ENCODE data around the gene GALNTL6. TPM values are rescaled to one million over a fixed set of nuclear protein-coding genes. Genes with fewer than 3 reads are reported as not detected.

Gene GALNTL6
- total and polyA plus RNA-seq, 9 of the 15 experiments (the other 6 are each of a cell fraction or from before 2014, with no cell fraction given): 0.18 to 0.50 (median 0.29) TPM

GRCh38 chr4:173038192-173038896, 1225.1 kb downstream of the GALNTL6 start:
- no peaks in the 10 kb centered on the region; a peak in 1 of 5 replicates for H3K4me1 ChIP-seq (replicated peaks in 1 of 2; ENCODE audit: control insufficient read depth in 2 of 2, insufficient read depth in 2 of 2, low read length in 2 of 2)
- DNase-seq (ENCODE audit: extremely low read depth in 1 of 4, low spot score in 3 of 4) (no peak), ATAC-seq (peak; percentile 35; the same call in 2 of the 3 replicates), FAIRE-seq (no peak)
- no TSS peak for BruUV-seq (replicated peaks)
- H3K9me1 ChIP-seq (ENCODE audit: control insufficient read depth, insufficient read depth, low read length): no peaks in the 10 kb centered on the region
- H3K9ac ChIP-seq (ENCODE audit: insufficient read depth in 1 of 2, low read depth in 2 of 2, low read length in 2 of 2): 0 out of 4 replicates have a peak overlapping the region, but pooled peaks of 1 of the 2 experiments have one; percentile 49
- no peaks in the 10 kb centered on the region for H3K27me3 ChIP-seq (ENCODE audit: control insufficient read depth in 2 of 2, insufficient read depth in 2 of 2, low read length in 2 of 2)
- H3K4me3 ChIP-seq: no peak overlapping the region
- TF ChIP-seq KLF6 (CRISPR knock-in tag; IDR thresholded peaks at IDR 0.05; ENCODE audit: borderline replicate concordance) (no peak), EZH2 (IDR thresholded peaks at IDR 0.05; ENCODE audit: borderline replicate concordance, low read depth, low read length) (no peak), SMAD2 (IDR thresholded peaks at IDR 0.05; ENCODE audit: low read depth, low read length) (no peak), ZNF764 (CRISPR knock-in tag; IDR thresholded peaks at IDR 0.05; ENCODE audit: low read depth) (no peak), ZNF354B (CRISPR knock-in tag; IDR thresholded peaks at IDR 0.05) (no peak), FOXK2 (conservative IDR thresholded peaks at IDR 0.05 in 1 of 2, IDR thresholded peaks at IDR 0.05 in 1 of 2; ENCODE audit: low read depth in 2 of 2) (0 out of 4 replicates have a peak, but pooled peaks of 1 of the 2 experiments have one; percentile 18), SAP30 (IDR thresholded peaks at IDR 0.05; ENCODE audit: borderline replicate concordance, insufficient read depth, low read depth, low read length, poor library complexity, severe bottlenecking) (no peak)
- H3K4me2 ChIP-seq (ENCODE audit: insufficient read depth, low read length): no peak overlapping the region
- 19% methylated on average over 6 of the region's 6 CpGs for WGBS (ENCODE audit: insufficient coverage, low coverage, missing lambda C conversion rate)
- no peaks in the 10 kb centered on the region for H3K79me2 ChIP-seq (ENCODE audit: control insufficient read depth, insufficient read depth, low read length)
- peak overlapping the region; percentile 74 for H2AFZ ChIP-seq (ENCODE audit: low read depth, low read length)
- POLR2A ChIA-PET: interaction anchor here (0.5 to 1.1 kb wide), 7 partner anchors 11 to 1128 kb away, joined by 3 to 6 read pairs (median 3); partner anchors contain the start of gene HMGB2
- H3K36me3 ChIP-seq (ENCODE audit: control insufficient read depth, insufficient read depth, low read length): no peaks in the 10 kb centered on the region
- H3K27ac ChIP-seq (ENCODE audit: extremely low read depth, low read depth, low read length): no peak overlapping the region
- CTCF ChIA-PET (ENCODE audit: low intra/inter-chr PET ratio): no interaction called here
- H3K9me3 ChIP-seq (replicated peaks; ENCODE audit: control insufficient read depth, insufficient read depth, low read depth, low read length): no peaks in the 10 kb centered on the region
- in situ Hi-C loops (cut with MboI) (no loop called here), intact Hi-C loops (cut with micrococcal nuclease) (loop anchor here (5.0 kb wide), 1 partner anchor 84 kb away; no protein-coding TSS in a partner anchor)
- H4K20me1 ChIP-seq (replicated peaks; ENCODE audit: control insufficient read depth, insufficient read depth, low read length): no peaks in the 10 kb centered on the region

Data from K562 (cell line).